Measurements from ENCODE around the gene TXNDC11.
A peak's percentile ranks its signal among the peaks of the same experiment; 100 is the strongest.

Gene TXNDC11

GRCh38 chr16:11674001-11674817, 68.4 kb downstream of the TXNDC11 start:
- H3K4me3 ChIP-seq (ENCODE audit: low read length), result no peak overlapping the region
- H3K27me3 ChIP-seq (ENCODE audit: control insufficient read depth, insufficient read depth, low read length), result no peaks in the 10 kb centered on the region
- peaks cover 9% of the 10 kb centered on the region; the same call in 1 of the 2 replicates for H3K4me1 ChIP-seq (ENCODE audit: control insufficient read depth, insufficient read depth, low read length)
- peaks cover 12% of the 10 kb centered on the region for H3K36me3 ChIP-seq (ENCODE audit: control insufficient read depth, insufficient read depth, low read length)
- WGBS (ENCODE audit: insufficient coverage, insufficient read length), result no CpG with 5 or more reads among the region's 25 CpGs
- no peaks in the 10 kb centered on the region for H3K9me3 ChIP-seq (ENCODE audit: control insufficient read depth, insufficient read depth, low read length)
- H3K27ac ChIP-seq (ENCODE audit: low read length), result no peak overlapping the region
- no peak for DNase-seq (ENCODE audit: low read depth, low spot score)

DNA sequence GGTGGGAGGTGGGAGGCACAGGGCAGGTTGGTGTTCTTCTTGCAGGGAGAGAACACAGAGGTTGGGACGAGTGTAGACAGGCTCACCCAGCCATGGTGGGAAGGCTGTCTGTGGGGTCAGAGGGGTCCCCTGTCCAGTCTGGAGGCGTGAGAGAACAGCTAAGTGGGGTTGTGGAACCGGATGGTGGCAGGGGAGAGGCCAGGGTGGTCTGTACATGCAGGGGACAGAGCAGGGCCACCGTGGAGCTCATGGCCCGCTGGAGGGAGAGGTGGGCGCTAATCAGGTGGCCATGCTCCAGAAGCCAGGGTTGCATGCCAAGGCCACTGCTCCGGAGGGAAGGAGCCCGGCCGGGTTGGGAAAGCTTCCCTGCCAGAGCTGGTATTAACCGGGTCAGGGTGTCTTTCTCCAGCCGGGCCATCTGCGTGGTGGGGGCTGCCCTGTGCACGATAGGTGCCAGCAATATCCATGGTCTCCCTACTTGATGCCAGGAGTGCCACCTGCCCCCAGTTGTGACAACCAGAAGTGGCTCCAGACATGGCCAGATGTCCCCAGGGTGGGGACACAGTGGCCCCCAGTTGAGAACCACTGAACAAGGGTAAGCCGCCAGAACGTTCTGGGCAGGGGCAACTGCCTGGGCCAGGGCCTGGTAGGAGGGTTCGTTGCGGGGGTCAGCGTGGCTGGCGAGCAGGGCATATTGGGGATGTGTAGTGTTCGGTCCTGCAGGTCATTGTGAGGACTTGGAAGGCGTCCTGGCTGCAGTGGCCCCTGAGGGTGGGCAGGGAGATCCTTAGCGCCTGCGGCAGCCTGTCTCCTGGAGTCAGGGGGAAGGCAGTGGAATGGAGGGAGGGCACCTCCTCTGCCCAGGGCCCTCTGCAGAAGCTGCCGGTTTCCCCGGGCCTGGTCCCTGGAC, 69.3 kb downstream of the TXNDC11 start:
- H3K36me3 ChIP-seq (ENCODE audit: control insufficient read depth, insufficient read depth, low read length), result peaks cover 12% of the 10 kb centered on the region
- no peaks in the 10 kb centered on the region for H3K27me3 ChIP-seq (ENCODE audit: control insufficient read depth, insufficient read depth, low read length)
- no peak overlapping the region for H3K4me3 ChIP-seq (ENCODE audit: low read length)
- peaks cover 9% of the 10 kb centered on the region; the same call in 1 of the 2 replicates for H3K4me1 ChIP-seq (ENCODE audit: control insufficient read depth, insufficient read depth, low read length)
- no CpG with 5 or more reads among the region's 25 CpGs for WGBS (ENCODE audit: insufficient coverage, insufficient read length)
- DNase-seq (ENCODE audit: low read depth, low spot score), result no peak
- no peak overlapping the region for H3K27ac ChIP-seq (ENCODE audit: low read length)
- no peaks in the 10 kb centered on the region for H3K9me3 ChIP-seq (ENCODE audit: control insufficient read depth, insufficient read depth, low read length)

- Histone ChIP-seq H3K4me1 (ENCODE audit: control insufficient read depth, insufficient read depth, low read length) (peaks cover 10% of the 10 kb centered on the region; the same call in 1 of the 2 replicates), H3K9me3 (ENCODE audit: control insufficient read depth, insufficient read depth, low read length) (no peaks in the 10 kb centered on the region), H3K27me3 (ENCODE audit: control insufficient read depth, insufficient read depth, low read length) (no peaks in the 10 kb centered on the region), H3K27ac (ENCODE audit: low read length) (no peak overlapping the region), H3K4me3 (ENCODE audit: low read length) (no peak overlapping the region), H3K36me3 (ENCODE audit: control insufficient read depth, insufficient read depth, low read length) (peaks cover 7% of the 10 kb centered on the region)
- WGBS (ENCODE audit: insufficient coverage, insufficient read length), result no CpG with 5 or more reads among the region's 25 CpGs
- DNase-seq (ENCODE audit: low read depth, low spot score), result no peak
Observed at GRCh38 chr16:11672206-11673090, 70.2 kb downstream of the TXNDC11 start.

GRCh38 chr16:11671676-11672075, 71.0 kb downstream of the TXNDC11 start:
- H3K4me1 ChIP-seq (ENCODE audit: control insufficient read depth, insufficient read depth, low read length), result peaks cover 10% of the 10 kb centered on the region; the same call in 1 of the 2 replicates

DNA sequence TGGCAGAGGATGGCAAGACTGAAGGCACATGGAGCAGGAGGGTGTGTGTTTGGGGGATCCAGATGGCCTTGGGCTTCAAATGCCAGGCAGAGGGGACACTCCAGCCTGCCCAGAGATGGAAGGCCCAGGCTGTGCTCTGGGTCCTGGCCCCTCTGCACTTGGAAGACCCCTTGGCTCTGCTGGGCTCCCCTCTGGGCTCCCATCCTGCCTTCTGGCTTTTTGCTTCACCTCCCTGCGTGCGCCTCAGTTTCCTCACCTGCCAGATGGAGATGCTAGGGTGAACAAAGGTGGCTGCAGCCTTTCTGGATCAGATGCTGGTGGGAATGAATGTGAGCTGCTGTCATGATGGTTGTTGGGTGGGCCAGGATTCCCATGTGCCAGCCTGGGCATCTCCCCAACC, 71.4 kb downstream of the TXNDC11 start:
- H3K27ac ChIP-seq (ENCODE audit: low read length), result no peak overlapping the region
- DNase-seq (ENCODE audit: low read depth, low spot score), result no peak
- no peak overlapping the region for H3K4me3 ChIP-seq (ENCODE audit: low read length)
- no peaks in the 10 kb centered on the region for H3K9me3 ChIP-seq (ENCODE audit: control insufficient read depth, insufficient read depth, low read length)
- H3K36me3 ChIP-seq (ENCODE audit: control insufficient read depth, insufficient read depth, low read length), result peaks cover 5% of the 10 kb centered on the region
- H3K27me3 ChIP-seq (ENCODE audit: control insufficient read depth, insufficient read depth, low read length), result no peaks in the 10 kb centered on the region
- H3K4me1 ChIP-seq (ENCODE audit: control insufficient read depth, insufficient read depth, low read length), result peaks cover 10% of the 10 kb centered on the region; the same call in 1 of the 2 replicates
- WGBS (ENCODE audit: insufficient coverage, insufficient read length), result no CpG with 5 or more reads among the region's 2 CpGs

More at GRCh38 chr16:11671676-11672075, 71.0 kb downstream of the TXNDC11 start:
- no CpG with 5 or more reads among the region's 8 CpGs for WGBS (ENCODE audit: insufficient coverage, insufficient read length)
- H3K36me3 ChIP-seq (ENCODE audit: control insufficient read depth, insufficient read depth, low read length), result peaks cover 7% of the 10 kb centered on the region
- no peak overlapping the region for H3K4me3 ChIP-seq (ENCODE audit: low read length)
- no peak overlapping the region for H3K27ac ChIP-seq (ENCODE audit: low read length)
- DNase-seq (ENCODE audit: low read depth, low spot score), result no peak
- H3K9me3 ChIP-seq (ENCODE audit: control insufficient read depth, insufficient read depth, low read length), result no peaks in the 10 kb centered on the region
- H3K27me3 ChIP-seq (ENCODE audit: control insufficient read depth, insufficient read depth, low read length), result no peaks in the 10 kb centered on the region

DNA sequence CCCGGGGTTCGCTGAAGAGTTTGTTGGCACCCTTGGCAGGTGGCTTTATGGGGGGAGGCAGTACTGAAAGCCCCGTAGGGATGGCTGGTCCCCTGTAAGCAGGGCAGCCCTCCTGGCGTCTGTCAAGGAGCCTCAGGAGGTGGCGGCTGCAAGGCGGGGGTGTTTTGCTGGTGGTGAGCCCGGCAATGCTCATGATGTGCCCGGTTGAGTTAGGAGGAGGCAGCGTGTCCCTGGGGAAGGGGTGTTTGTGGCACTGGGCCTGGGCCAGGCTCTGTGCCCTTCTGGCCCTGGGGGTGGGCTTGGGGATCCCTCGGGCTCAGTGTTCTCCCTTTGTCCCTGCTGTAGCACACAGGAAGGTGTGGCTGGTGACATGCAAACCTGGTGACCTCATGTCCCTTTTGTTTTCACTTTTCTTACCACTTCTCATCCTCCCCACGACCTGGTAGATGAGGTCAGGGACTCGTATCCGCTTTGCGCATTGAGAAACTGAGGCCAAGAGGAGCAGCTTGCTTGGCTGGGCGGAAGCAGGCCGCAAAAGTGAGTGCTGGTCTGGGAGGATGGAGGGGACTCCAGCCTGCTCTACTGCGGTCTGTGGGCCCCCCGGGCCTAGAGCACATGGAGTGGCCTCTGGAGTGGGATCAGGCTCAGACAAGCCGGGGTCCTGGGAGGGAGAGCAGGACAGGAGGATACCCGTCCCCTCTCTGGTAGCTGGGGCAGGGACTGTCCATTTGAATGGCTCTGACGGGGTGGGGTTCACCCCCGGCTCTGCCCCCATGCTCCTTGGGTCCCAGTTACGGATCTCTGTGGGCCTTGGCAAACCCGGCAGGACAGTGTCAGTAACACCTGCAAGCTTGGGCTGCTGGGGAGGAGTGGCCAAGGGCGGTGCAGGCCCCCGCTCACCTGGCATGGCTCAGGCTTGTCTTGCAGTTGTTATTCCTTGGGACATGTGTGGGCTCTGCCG, 72.2 kb downstream of the TXNDC11 start:
- no CpG with 5 or more reads among the region's 27 CpGs for WGBS (ENCODE audit: insufficient coverage, insufficient read length)
- no peak for DNase-seq (ENCODE audit: low read depth, low spot score)
- Histone ChIP-seq H3K9me3 (ENCODE audit: control insufficient read depth, insufficient read depth, low read length) (no peaks in the 10 kb centered on the region), H3K27me3 (ENCODE audit: control insufficient read depth, insufficient read depth, low read length) (no peaks in the 10 kb centered on the region), H3K4me1 (ENCODE audit: control insufficient read depth, insufficient read depth, low read length) (peaks cover 10% of the 10 kb centered on the region; the same call in 1 of the 2 replicates), H3K4me3 (ENCODE audit: low read length) (no peak overlapping the region), H3K27ac (ENCODE audit: low read length) (no peak overlapping the region), H3K36me3 (ENCODE audit: control insufficient read depth, insufficient read depth, low read length) (no peaks in the 10 kb centered on the region)

DNA sequence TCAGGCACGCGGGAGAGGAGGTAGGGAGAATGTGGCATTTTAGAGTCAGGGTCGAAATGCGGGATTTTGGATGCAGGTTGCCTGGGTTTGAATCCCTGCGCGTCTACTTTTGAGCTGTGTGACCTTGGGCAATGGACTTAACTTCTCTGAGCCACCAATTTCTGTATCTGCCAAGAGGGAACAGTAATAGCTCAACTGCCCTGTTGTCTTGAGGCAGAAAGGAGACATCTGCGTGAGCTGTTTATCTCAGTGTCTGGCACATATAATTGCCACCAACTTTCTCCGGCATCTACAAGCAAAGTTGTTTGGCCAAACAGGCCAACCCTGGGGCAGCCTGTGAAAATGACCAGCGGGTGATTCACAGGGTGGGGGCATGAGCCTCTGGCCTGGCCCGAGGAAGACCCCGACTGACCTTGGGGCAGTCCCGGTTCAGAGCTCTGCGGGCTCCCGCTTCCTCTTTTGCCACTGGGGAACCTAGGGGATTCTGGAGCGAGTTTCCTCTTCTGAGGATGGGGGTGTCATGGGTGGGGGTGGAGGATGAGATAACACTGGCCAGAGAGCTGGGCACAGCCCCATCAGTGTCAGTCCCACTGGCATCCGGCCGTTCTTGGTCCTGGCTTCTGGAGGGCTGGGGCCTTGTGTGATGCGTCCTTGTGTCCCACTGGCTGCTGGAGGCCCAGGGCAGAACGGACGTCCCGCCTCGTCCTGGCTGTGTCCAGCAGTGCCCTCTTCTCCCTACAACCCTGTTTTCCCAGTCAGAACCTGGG, 73.1 kb downstream of the TXNDC11 start:
- no peak for DNase-seq (ENCODE audit: low read depth, low spot score)
- no CpG with 5 or more reads among the region's 22 CpGs for WGBS (ENCODE audit: insufficient coverage, insufficient read length)
- peaks cover 10% of the 10 kb centered on the region for H3K4me1 ChIP-seq (ENCODE audit: control insufficient read depth, insufficient read depth, low read length)
- no peaks in the 10 kb centered on the region for H3K27me3 ChIP-seq (ENCODE audit: control insufficient read depth, insufficient read depth, low read length)
- H3K9me3 ChIP-seq (ENCODE audit: control insufficient read depth, insufficient read depth, low read length), result no peaks in the 10 kb centered on the region
- H3K4me3 ChIP-seq (ENCODE audit: low read length), result peak overlapping the region; percentile 83; the same call in 1 of the 2 replicates
- no peak overlapping the region for H3K27ac ChIP-seq (ENCODE audit: low read length)
- H3K36me3 ChIP-seq (ENCODE audit: control insufficient read depth, insufficient read depth, low read length), result no peaks in the 10 kb centered on the region

DNA sequence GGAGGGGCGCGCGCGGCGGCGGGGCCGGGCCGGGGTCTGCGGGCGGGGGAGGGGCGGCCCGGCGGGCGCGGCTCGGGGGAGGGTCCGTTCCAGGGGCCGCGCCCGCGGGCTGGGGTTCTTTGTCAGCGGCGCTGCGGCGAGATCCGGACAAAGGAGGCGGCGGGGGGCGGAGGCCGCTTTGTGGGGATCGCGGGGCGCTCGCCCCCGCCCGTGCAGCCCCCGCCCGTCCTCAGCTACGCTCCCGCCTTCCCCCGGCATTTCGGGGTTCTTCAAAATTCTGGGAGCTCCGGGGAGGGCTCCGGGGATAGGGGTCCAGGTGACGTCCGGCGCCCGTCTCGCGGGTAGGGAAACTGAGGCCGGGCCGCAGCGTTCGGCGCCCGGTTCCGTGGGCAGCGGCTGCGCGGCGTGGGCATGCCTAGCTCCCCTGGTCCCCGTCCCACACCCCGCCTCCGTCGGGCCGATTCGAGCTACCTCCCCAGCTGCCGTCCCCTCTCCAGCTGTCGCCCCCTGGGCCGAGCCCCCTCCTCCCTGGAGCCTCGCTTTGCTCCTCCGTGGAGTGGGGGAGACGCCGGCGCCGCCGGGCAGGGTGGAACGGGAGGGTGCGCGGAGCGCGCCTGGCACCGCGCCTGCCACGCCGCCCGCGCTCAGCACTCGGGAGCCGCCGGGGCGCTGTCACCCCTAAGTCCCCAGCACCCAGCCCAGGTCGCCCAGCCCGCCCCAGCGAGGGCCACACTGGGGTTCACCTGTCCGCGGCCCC, 73.9 kb downstream of the TXNDC11 start:
- WGBS (ENCODE audit: insufficient coverage, insufficient read length), result no CpG with 5 or more reads among the region's 97 CpGs
- Histone ChIP-seq H3K4me1 (ENCODE audit: control insufficient read depth, insufficient read depth, low read length) (peaks cover 10% of the 10 kb centered on the region), H3K27me3 (ENCODE audit: control insufficient read depth, insufficient read depth, low read length) (no peaks in the 10 kb centered on the region), H3K9me3 (ENCODE audit: control insufficient read depth, insufficient read depth, low read length) (no peaks in the 10 kb centered on the region), H3K4me3 (ENCODE audit: low read length) (peak overlapping the region; percentile 83), H3K36me3 (ENCODE audit: control insufficient read depth, insufficient read depth, low read length) (no peaks in the 10 kb centered on the region), H3K27ac (ENCODE audit: low read length) (no peak overlapping the region)
- DNase-seq (ENCODE audit: low read depth, low spot score), result no peak

Measured in iPS DF 6.9 (cell line).